HEK293 (cell line): ENCODE results near the gene KCNH5.

Experiments used
- CTCF ChIA-PET: fragments of 350-600 bp; formaldehyde crosslinking; extraction: SDS; loops from one replicate; lab custom pipeline; 2021; ENCODE audit warnings: antibody characterized with exemption; lab: Yijun Ruan, JAX
- POLR2A ChIA-PET: fragments of 300-600 bp; formaldehyde crosslinking; extraction: SDS; loops from one replicate; lab custom pipeline; 2020; ENCODE audit warnings: antibody characterized with exemption, inconsistent platforms; lab: Yijun Ruan, JAX
- H3K27ac ChIP-seq: fragments of 200-500 bp; sonication (Bioruptor generic); 2 replicates; pipeline ENCODE4 v1.5.1; 2014; ENCODE audit warnings: low read depth, low read length, control low read depth, inconsistent platforms; ENCODE audit errors: extremely low read depth
- H3K36me3 ChIP-seq, 2 experiments: fragments of 200-500 bp in 1 of 2; sonication (Bioruptor generic) in 1 of 2; 1 replicate in 1 of 2; 2 replicates in 1 of 2; pipeline ENCODE4 v1.5.1; 2014 to 2017; ENCODE audit warnings: inconsistent platforms in 2 of 2, low read length in 2 of 2; ENCODE audit not compliant: control insufficient read depth in 2 of 2, insufficient read depth in 1 of 2
- H3K4me1 ChIP-seq: fragments of 200-500 bp; sonication (Bioruptor generic); 2 replicates; pipeline ENCODE4 v1.5.1; 2014; ENCODE audit warnings: mild to moderate bottlenecking, low read length, inconsistent platforms; ENCODE audit not compliant: control insufficient read depth, insufficient read depth
- H3K4me3 ChIP-seq: 2 replicates; pipeline ENCODE4 v1.5.1; 2011; ENCODE audit warnings: low read depth, mild to moderate bottlenecking, control low read depth, low read length, moderate library complexity
- H3K9me3 ChIP-seq: fragments of 200-500 bp; sonication (Bioruptor generic); 2 replicates; pipeline ENCODE4 v1.5.1; 2014; ENCODE audit warnings: low read depth, low read length, inconsistent platforms; ENCODE audit not compliant: control insufficient read depth, insufficient read depth
- GFI1B ChIP-seq: fragments of 450-650 bp; formaldehyde crosslinking; IDR thresholded peaks from 2 replicates; pipeline ENCODE4 v1.5.1; 2016; ENCODE audit warnings: missing biosample characterization, missing genetic modification characterization
- GLI2 ChIP-seq: fragments of 450-650 bp; formaldehyde crosslinking; IDR thresholded peaks from 2 replicates; pipeline ENCODE4; 2017; ENCODE audit warnings: missing biosample characterization, missing genetic modification characterization, low read depth, borderline replicate concordance
- KLF10 ChIP-seq: fragments of 450-650 bp; IDR thresholded peaks from 2 replicates; pipeline ENCODE4 v1.5.1; 2018; ENCODE audit warnings: missing biosample characterization, mild to moderate bottlenecking, missing genetic modification characterization
- TRIM28 ChIP-seq: IDR thresholded peaks from 2 replicates; pipeline ENCODE4 v1.6.1; 2011; ENCODE audit warnings: low read length, control low read depth, borderline replicate concordance
- ZFHX2 ChIP-seq: fragments of 450-650 bp; formaldehyde crosslinking; conservative IDR thresholded peaks from 2 replicates; pipeline ENCODE4 v1.5.1; 2016; ENCODE audit warnings: missing biosample characterization, missing genetic modification characterization
- ZNF302 ChIP-seq: fragments of 450-650 bp; formaldehyde crosslinking; IDR thresholded peaks from 2 replicates; pipeline ENCODE4 v1.5.1; 2016; ENCODE audit warnings: missing biosample characterization, missing genetic modification characterization, low read depth
- ZNF501 ChIP-seq: fragments of 450-650 bp; formaldehyde crosslinking; IDR thresholded peaks from 2 replicates; pipeline ENCODE4 v1.5.1; 2016; ENCODE audit warnings: missing biosample characterization, missing genetic modification characterization
- ZNF670 ChIP-seq: fragments of 450-650 bp; formaldehyde crosslinking; IDR thresholded peaks from 2 replicates; pipeline ENCODE4 v1.5.1; 2016; ENCODE audit warnings: missing biosample characterization, missing genetic modification characterization, low read depth
- ZNF701 ChIP-seq: fragments of 450-650 bp; formaldehyde crosslinking; IDR thresholded peaks from 2 replicates; pipeline ENCODE4 v1.5.1; 2016; ENCODE audit warnings: missing biosample characterization, missing genetic modification characterization
- ZXDB ChIP-seq: fragments of 450-650 bp; formaldehyde crosslinking; IDR thresholded peaks from 2 replicates; pipeline ENCODE4 v1.5.1; 2016; ENCODE audit warnings: missing biosample characterization, missing genetic modification characterization
- TF ChIP-seq, protein P1 (sequence below): fragments of 450-650 bp; formaldehyde crosslinking; IDR thresholded peaks from 2 replicates; pipeline ENCODE4 v1.5.1; 2017; ENCODE audit warnings: missing biosample characterization, missing genetic modification characterization
- TF ChIP-seq, protein P2 (sequence below): fragments of 450-650 bp; formaldehyde crosslinking; IDR thresholded peaks from 2 replicates; pipeline ENCODE4 v1.5.1; 2016; ENCODE audit warnings: missing biosample characterization, missing genetic modification characterization
- TF ChIP-seq, protein P3 (sequence below): fragments of 450-650 bp; formaldehyde crosslinking; optimal IDR thresholded peaks from 2 replicates; pipeline ENCODE3; 2016; ENCODE audit warnings: missing biosample characterization, mild to moderate bottlenecking, missing genetic modification characterization

The KCNH5 gene

DNA sequence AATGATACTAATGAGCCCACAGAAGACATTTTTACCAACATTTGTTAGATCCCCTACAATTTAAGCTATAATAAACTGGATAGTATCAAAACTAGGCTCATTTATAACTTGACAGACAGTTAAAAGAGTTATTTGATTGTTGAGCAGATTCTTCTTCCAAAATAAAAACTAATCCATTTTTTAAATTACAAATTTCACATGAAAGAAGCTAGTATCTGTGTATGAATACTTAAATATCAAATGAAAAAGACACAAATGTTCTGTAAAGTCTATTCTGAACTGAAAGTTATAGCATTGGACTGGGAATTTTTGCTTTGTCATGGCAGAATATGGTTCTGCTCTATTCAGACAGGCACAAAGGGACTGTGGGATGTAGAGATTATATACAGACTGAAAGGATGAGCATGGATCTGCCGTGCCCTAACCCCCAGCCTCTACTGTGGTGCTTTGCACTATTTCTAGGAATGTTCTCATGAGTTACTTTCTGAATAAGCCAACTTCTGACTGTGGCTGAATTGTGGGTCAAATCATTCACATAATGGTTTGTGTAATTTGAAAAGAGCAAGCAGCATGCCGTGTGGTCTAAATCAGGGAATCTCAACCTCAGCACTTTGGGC, 352.7 kb downstream of the KCNH5 start:
- Histone ChIP-seq H3K9me3 (no peaks in the 10 kb centered on the region), H3K4me1 (no peaks in the 10 kb centered on the region), H3K27ac (no peak overlapping the region), H3K36me3 (no peaks in the 10 kb centered on the region), H3K4me3 (no peak overlapping the region)
- TF ChIP-seq ZNF701 (tag by site-specific recombination) (no peak), TRIM28 (peak; percentile 5; the same call in 1 of the 2 replicates)
- CTCF ChIA-PET, result no interaction called here
- POLR2A ChIA-PET, result no interaction called here

DNA sequence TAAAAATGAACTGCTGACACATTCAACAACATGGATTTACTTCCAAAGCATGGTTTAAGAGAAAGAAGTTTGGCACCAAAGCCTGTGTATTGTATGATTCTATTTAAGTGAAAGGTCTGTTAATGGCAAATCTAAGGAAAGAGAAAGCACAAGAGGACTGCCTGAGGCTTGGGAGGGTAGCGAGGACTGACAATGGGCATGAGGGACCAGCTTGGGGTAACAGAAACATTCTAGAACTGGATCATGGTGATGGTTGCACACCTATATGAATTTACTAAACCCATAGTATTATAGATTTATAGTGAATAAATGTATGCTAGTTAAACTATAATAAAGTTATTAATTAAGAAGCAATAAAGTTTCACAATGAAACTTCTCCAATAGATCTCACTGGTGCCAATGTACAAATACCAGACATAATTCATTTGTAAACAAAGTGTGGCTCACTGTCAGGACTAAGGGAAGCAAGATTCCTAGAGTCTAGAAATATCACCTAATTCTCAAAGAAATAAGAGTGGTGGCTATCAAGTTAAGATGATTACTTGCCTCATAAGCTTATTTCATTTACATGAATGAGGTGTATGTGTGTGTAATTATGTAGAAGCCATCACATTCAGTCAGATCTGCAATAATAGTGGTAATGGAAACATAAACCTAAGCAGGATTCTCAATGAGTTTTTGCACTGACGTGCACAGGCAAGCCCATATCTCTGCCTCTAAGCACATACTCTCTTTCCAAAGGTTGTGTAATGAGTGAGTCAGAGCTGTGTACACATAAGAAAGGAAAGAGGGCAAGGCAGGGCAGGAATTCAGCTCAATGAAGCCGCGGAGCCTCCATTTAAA, 353.4 kb downstream of the KCNH5 start:
- peak; percentile 62; the same call in 1 of the 2 replicates for TF ChIP-seq TRIM28
- no peak for TF ChIP-seq GFI1B (tag by site-specific recombination)
- POLR2A ChIA-PET, result no interaction called here
- Histone ChIP-seq H3K27ac (no peak overlapping the region), H3K4me3 (no peak overlapping the region), H3K36me3 (no peaks in the 10 kb centered on the region), H3K4me1 (no peaks in the 10 kb centered on the region), H3K9me3 (no peaks in the 10 kb centered on the region)
- CTCF ChIA-PET, result no interaction called here

DNA sequence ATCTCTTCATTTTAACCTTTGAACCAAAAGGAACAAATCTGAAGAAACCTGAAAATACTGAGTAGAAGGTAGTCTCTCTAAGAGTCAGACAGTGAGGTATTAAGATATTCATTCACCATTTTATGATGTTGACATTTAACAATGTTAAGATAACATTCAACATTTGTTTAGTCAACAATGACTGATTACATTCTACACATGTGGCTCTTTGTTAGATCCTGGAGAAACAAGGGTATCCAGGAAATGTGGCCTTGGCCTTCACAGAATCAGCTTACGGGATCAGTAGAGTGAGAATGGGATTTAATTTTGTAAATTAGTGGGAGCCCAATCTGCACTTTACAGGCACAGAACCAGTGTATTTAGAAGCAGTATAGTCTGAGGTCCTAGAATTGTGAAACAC, 355.5 kb downstream of the KCNH5 start:
- Histone ChIP-seq H3K36me3 (no peaks in the 10 kb centered on the region), H3K4me1 (no peaks in the 10 kb centered on the region), H3K4me3 (no peak overlapping the region), H3K27ac (no peak overlapping the region), H3K9me3 (no peaks in the 10 kb centered on the region)
- POLR2A ChIA-PET, result no interaction called here
- TF ChIP-seq, protein P1, sequence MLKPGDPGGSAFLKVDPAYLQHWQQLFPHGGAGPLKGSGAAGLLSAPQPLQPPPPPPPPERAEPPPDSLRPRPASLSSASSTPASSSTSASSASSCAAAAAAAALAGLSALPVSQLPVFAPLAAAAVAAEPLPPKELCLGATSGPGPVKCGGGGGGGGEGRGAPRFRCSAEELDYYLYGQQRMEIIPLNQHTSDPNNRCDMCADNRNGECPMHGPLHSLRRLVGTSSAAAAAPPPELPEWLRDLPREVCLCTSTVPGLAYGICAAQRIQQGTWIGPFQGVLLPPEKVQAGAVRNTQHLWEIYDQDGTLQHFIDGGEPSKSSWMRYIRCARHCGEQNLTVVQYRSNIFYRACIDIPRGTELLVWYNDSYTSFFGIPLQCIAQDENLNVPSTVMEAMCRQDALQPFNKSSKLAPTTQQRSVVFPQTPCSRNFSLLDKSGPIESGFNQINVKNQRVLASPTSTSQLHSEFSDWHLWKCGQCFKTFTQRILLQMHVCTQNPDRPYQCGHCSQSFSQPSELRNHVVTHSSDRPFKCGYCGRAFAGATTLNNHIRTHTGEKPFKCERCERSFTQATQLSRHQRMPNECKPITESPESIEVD (tag by site-specific recombination), result no peak
- TF ChIP-seq KLF10 (tag by site-specific recombination) (no peak), ZNF670 (no peak), ZFHX2 (tag by site-specific recombination) (no peak), ZNF302 (tag by site-specific recombination) (no peak), ZXDB (tag by site-specific recombination) (no peak), GLI2 (no peak), ZNF501 (no peak)
- TF ChIP-seq, protein P2, sequence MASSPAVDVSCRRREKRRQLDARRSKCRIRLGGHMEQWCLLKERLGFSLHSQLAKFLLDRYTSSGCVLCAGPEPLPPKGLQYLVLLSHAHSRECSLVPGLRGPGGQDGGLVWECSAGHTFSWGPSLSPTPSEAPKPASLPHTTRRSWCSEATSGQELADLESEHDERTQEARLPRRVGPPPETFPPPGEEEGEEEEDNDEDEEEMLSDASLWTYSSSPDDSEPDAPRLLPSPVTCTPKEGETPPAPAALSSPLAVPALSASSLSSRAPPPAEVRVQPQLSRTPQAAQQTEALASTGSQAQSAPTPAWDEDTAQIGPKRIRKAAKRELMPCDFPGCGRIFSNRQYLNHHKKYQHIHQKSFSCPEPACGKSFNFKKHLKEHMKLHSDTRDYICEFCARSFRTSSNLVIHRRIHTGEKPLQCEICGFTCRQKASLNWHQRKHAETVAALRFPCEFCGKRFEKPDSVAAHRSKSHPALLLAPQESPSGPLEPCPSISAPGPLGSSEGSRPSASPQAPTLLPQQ (tag by site-specific recombination), result no peak
- TF ChIP-seq, protein P3, sequence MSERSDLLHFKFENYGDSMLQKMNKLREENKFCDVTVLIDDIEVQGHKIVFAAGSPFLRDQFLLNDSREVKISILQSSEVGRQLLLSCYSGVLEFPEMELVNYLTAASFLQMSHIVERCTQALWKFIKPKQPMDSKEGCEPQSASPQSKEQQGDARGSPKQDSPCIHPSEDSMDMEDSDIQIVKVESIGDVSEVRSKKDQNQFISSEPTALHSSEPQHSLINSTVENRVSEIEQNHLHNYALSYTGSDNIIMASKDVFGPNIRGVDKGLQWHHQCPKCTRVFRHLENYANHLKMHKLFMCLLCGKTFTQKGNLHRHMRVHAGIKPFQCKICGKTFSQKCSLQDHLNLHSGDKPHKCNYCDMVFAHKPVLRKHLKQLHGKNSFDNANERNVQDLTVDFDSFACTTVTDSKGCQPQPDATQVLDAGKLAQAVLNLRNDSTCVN (tag by site-specific recombination), result no peak
- CTCF ChIA-PET, result no interaction called here
